Measurements from ENCODE around the gene AK9.

AK9 gene

DNA sequence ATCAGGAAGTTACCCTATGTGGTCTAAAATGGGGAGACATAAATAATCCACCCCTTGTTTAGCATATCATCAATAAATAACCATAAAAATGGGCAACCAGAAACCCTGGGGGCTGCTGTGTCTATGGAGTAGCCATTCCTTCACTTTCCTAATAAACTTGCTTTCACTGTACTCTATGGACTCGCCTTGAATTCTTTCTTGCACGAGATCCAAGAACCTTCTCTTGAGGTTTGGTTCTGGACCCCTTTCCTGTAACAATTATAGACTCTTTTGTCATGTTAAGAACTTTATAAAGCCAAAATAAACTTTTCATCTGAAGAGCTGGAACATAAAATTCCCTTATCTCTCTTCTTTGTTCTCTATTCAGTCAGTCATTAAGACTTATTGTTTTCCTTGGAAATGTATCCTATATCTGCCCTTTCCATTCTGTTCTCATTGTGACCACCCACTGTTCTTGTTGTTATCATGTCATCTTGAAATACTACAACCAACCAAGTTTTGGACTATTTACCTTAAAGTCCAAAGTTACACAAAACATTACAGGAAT lies 178.7 kb downstream of the AK9 start:
- no peak for DNase-seq (ENCODE audit: low read depth in 2 of 2)

DNA sequence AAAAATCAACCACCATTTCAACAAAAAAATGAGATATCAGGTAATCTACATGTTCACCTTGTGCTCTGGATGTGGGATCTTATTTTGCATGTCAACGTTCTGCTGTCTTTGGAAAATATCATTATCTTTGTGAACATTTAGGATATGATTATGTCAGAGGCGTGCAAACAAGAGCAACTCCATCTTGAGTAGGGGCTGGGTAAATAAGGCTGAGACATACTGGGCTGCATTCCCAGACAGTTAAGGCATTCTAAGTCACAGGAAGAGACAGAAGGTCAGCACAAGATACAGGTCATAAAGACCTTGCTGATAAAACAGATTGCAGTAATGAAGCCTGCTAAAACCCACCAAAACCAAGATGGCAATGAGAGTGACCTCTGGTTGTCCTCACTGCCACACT lies 179.2 kb downstream of the AK9 start:
- DNase-seq (ENCODE audit: low read depth in 2 of 2): no peak

DNA sequence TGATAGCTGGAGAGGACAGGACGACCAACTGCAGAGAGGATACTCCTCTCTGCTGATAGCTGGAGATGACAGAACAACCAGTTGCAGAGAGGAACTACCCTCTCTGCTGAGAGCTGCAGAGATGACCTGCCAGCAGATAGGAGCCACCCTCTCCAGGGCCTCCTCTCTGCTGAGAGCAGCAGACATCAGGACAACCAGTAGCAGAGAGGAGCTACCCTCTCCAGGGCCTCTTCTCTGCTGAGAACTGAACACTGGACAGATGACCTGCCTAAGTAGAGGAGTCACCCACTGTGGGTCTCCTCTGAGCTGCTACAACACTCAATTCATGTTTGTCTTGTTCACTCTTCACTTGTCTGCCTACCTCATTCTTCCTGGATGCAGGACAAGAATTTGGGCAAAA lies 180.6 kb downstream of the AK9 start:
- DNase-seq (ENCODE audit: low read depth in 2 of 2): no peak

DNA sequence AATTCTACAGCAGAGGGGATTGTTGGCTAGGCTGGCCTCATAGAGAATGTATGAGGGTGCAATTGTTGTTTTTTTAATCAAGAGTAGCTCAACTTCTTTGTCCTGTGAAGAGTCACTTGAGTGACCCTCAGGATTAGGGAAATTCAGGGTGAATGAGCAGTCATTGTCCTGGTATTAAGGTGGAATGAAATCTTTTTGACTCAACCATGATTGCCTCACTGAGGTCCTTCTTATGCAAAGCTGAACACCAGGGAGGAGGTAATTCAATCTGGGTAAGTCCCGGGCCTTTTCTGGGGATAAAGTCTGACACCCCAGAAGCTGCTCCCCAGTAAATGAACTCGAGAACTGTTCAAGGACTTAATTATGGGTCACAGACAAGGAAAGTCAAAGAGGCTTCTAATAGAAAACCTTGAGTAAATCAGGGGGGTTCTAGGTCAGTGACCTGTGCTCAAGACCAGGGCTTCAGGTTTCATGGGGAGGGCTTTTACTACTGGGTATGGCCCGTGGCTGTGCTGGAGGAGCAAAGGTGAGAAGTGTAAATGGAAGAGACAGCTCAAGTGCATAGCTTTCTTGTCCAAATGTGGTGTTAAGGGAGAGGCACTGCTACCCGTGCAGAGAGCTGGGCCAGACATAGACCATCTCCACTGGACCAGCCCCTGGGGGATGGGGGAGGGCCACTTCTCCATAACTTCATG lies 182.7 kb downstream of the AK9 start:
- no peak for DNase-seq (ENCODE audit: low read depth in 2 of 2)

DNA sequence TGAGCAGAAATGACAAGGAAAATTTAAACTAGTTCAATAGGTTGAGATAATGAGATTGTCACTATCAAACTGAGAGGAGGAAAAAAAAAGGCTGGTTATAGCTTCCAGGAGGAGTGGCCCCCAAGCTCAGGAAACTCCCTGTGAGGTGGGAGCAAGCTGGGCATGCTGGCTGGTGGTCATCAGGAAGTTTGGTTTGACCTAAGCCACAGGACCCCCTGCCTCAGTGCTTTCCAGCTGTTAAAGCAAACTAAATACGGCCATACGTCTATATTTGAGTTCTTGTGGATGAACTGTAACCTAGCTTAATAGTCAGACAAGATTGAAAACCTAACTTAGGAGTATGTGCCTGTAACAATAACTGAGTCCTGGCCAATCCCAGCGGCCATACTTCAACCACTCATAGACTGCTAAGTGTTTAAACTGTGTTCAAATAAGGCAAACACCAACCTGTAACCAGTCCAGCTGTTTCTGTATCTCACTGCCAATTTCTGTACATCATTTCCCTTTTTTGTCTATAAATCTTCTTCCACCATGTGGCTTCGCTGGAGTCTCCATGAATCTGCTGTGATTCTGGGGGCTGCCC lies 183.4 kb downstream of the AK9 start:
- no peak for DNase-seq (ENCODE audit: low read depth in 2 of 2)

DNA sequence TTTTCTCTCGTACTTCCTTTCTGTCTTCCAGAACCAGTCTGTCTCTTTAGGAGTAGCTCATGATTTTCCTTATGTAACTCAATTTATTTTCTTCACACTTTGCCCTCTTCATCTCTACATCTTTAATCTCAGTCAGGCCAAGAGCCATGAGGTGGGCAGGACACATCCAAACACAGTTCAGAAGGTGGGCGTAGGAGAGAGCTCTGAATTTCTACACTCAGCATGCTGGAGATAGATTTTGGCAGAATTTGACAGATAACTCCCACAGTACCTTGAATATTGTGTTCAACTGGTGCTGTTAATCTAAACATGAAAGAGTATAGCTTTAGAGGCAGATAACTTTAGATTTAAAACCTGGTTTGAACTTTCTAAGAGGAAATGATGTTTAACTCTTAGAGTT lies 184.2 kb downstream of the AK9 start:
- no peak for DNase-seq (ENCODE audit: low read depth in 2 of 2)

DNA sequence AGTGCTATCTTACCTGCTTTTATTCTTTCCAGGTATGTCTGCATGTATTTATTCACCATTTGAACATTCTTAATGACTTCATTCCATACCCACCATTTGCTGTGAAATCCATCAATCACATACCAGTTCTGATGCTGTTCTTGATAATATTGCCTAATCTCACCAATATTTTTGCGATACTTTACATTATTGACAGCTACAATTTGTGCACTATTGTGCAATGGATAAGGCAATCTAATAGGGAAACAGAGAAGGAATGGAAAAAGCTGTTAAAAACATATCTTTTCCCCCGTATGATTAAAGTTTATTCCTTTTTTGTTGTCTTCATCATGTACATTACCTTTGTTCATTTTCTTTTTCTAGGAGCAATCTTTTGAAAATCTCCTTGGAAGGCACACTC lies 184.7 kb downstream of the AK9 start:
- DNase-seq (ENCODE audit: low read depth in 2 of 2): no peak

DNA sequence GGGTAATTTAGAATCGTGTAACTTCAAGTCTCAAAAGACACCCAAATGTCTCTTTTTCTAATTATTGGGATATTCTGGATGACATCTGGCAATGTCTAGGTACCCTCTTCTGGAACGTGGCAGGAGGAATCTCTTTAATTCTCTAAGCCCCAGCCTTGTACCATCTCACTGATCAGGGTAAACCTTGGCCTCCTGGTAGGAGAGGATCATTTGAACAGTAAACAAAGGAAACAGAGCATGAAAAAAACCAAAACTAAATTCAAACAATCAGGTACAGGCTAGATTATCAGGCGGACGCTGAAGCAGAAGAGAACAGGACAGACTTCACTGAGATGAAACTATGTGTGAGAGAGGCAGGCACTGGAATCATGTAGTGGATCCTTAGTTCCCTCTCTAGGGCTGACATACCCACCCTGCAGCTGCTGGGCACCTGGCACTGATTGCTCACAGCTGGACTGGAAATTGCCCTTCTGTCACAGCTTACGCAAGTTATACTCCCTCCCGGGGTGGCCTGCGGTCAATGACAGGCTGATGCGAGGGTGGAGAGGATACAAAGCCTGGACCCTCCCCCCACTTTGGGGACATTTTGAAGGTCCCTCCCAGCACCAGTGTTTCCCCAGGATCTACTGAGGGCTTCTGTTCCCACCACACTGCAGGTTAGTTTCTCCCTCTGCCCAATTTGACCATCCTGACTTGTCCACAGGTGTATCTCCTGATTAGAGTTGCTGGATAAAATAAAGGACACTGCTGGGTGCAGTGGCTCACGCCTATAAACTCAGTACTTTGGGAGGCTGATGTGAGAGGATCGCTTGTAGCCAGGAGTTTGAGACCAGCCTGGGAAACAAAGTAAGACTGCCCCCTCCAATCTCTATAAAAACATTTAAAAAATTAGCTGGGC lies 187.4 kb downstream of the AK9 start:
- DNase-seq (ENCODE audit: low read depth in 2 of 2): no peak

DNA sequence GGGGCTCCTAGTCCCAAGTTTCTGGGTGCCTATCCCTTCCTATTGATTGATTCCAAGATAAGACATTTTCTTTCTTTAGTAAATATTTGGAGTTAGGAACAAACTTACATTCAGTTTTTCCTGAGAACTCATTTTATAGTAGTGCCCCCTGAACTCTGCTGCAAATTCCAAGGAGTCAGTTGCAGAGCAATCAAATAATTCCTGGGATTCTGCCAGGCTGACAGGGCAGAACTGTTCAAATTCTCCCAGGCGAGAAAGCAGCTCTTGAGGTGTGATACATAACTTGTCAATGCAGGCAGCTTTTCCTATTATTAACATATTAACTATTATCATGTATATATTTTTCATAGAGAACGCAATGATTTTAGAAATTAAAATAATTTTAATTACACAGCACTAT lies 192.1 kb downstream of the AK9 start:
- no peak for DNase-seq (ENCODE audit: low read depth in 2 of 2)

DNA sequence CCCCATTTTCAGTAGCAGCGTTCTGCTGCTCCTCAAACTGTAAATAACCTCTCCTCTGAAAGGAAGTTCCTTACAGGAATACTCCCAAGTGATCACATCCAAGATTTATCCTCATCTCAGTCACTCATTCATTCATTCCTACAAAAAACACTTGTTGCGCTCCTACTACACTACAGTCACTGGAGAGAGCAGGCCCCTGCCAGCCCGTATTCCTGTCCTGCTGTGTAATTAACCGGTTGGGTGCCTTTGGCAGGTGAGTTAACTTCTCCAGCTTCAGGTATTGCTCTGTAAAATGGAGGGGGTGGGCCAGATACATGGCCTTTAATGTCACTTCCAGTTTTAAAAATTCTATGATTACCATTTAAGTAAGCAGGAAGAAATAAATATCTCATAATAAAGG lies 192.9 kb downstream of the AK9 start:
- DNase-seq (ENCODE audit: low read depth in 2 of 2): no peak

DNA sequence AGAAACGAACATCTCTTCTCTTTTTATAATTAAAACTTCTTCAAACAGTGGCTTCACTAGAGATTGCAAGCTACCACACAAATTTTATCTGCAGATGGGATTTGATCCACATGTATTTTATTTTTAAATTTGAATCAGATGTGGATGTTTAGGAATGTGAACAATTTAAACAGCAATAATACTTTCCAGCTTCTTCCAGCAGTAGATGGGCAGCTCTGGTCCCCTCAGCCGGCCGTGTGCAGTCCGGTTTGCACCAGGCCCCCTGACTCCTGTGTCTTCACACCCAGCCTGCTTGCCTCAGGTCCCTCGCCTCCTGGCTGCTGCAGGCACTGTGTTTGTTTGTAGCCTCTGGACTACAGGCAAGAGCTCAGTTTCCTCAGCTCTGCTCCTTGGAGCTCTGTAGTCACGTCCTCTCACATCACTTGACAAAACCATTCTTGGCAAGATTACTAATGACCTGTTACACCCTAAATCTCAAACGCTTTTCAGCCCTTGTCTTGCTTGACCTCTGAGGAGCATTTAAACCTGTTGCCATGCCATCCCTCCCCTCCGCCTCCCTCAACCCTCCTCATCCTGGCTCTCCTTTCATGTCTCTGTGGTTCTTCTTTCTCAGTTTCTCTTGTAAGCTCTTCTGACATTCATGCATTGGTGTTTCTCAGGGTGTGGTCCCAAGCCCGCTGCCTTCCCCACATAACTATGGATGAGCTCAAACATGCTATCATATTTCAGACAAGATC lies 194.8 kb downstream of the AK9 start:
- DNase-seq (ENCODE audit: low read depth in 2 of 2): no peak

DNA sequence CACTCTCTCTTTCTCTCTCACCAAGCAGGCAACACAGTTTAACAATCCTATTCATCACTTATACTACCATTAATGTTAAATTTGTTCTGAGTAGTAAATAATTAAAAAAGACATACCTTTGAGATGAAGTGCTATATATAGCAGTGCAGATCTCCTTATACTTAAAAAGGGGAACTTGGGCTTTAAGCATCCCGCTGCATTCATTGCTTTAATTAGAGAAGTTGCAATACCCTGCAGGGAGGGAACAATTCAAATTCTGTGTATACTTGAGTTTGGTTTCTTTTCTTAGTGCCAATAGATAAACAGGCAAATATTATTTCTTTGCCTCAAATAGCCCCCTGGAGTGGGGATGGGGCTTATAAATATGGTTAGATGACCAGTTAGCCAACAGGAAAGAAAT lies 197.1 kb downstream of the AK9 start:
- DNase-seq (ENCODE audit: low read depth in 2 of 2): no peak

DNA sequence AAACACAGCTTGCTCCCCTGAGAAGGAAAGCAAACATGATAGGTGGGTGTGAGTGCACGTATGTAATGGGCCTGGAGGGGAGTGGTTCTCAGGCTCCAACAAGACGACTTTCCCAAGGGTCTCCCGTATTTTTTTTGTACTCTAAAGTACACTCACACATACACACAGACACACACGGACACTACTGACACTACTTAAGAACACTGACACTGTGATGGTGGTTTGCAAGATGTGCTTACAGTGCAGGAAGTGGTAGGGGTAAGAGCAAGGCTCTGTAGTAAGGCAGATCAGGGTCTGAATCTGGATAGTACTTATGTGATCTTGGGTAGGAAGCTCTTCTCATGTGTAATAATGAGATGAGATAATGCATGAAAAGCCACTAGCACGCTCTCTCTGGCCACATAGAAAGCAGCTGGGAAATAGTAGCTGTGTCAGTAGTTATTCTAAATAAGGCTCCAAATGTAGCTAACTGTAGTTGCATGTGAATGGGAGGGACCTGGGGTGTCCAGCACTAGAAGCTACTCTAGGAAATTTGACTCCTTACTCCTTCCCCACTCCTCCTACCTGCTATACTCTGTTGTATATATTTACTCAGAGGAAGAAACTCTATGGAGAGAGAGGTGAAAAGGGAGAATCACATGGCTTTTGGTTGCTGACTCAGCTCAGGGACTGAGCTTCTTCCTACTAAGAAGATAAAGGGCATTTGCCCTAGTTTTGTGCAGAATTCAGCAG lies 199.6 kb downstream of the AK9 start:
- no peak for DNase-seq (ENCODE audit: low read depth in 2 of 2)

DNA sequence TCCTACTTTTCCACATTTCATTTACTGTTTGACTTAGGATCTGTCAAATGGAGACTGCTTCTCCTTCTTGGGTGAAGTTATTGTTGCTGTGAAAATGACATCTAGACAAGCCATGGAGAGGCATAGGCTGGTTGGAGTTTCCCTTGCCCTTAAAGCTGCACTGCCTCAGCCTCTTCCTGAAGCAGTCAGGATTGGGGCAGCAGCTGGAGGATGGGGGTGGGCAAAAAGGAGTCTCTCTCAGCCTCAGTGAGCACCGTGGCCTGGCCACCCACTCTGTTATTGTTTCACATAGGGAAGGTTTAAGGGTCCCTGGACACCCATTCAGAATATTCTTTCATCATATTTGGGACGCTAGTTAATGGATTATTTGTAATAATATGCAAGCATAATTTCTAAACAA lies 200.3 kb downstream of the AK9 start:
- no peak for DNase-seq (ENCODE audit: low read depth in 2 of 2)

DNA sequence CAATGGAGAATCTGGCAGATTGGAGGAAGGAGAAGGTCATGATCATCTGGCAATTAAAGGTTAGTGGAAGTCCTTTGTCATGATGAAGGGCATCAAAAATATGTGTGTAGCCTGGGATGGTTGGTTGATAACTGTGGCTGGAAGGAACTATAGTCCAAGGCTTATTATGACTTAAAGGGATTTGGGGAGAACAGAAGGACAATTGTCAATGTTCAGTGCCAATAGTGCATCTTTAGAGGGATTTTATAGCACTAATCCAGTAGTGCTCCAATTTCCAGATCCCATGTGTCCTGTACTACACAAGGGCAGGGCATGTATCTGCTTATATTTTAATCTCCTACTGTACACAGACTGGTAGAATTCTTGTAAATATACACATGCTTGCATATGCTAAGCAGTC lies 203.0 kb downstream of the AK9 start:
- no peak for DNase-seq (ENCODE audit: low read depth in 2 of 2)

DNA sequence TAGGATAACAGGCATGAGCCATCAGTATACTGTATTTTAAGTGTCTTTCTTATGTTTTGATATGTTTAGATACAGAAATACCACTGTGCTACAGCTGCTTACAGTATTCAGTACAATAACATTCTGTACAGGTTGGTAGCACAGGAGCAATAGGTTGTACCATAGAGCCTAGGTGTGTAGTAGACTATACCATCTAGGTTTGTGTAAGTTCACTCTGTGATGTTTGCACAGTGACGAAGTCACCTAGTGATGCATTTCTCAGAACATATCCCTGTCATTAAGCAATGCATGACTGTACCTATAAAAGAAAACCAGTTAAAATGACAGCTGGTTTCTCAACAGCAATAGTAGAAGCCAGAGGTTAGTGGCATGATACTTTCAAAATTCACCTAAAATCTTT lies 204.9 kb downstream of the AK9 start:
- DNase-seq (ENCODE audit: low read depth in 2 of 2): no peak

DNA sequence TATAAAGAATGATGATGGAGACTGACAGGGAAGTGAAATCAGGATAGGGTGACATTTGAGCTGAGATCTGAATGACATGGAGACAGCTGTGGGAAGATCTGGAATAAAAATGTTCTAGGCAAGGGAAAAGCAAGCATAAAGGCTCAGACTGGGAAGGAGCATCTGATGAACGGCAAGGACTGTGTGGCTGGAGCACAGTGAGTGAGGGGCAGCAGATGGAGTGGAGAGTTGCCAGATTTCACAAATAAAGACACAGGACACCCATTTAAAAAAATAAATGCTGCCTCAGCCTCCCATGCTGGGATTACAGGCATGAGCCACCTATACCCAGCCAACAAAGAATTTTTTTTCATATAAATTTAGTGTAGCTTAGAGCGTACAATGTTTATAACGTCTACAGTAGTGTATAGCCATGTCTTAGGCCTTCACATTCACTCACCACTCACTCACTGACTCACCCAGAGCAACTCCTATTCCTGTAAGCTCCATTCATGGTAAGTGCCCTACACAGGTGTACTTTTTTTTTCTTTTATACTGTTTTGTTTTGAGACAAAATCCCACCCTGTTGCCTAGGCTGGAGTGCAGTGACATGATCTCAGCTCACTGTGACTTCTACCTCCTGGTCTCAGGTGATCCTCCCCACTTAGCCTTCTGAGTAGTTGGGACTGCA lies 205.6 kb downstream of the AK9 start:
- no peak for DNase-seq (ENCODE audit: low read depth in 2 of 2)

DNA sequence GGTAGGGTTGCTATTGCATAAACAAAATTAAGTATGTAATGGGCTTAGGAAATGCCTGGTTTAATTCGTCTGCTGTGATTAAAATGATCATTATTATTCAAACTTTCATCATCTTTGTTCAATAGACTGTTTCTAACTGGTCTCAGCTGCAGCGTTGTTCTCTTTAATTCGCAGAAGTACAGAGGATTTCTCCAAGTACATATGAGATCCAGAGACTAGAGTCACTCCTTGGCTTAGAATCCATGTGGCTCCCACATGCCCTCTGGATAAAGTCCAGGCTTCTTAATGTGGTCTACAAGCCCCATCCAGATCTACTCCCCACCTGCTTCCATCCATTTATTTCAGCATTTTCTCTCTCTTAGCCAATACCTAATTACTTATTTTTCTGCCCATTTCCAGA lies 206.9 kb downstream of the AK9 start:
- DNase-seq (ENCODE audit: low read depth in 2 of 2): no peak

DNA sequence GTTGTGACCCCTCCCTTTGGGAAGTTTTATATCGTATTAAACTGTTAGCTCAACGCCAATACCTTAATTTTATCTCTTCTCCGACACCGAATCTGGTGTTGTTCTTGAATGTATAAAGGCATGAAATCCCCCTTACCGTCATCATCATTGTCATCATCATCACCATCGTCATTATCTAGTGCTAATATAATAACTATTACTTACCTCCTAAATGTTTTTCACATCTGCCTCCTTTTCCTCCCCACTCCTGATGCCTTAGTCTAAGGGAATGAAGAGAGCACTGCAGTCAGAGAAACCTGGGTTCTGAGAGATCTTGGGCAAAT lies 207.3 kb downstream of the AK9 start:
- no peak for DNase-seq (ENCODE audit: low read depth in 2 of 2)

DNA sequence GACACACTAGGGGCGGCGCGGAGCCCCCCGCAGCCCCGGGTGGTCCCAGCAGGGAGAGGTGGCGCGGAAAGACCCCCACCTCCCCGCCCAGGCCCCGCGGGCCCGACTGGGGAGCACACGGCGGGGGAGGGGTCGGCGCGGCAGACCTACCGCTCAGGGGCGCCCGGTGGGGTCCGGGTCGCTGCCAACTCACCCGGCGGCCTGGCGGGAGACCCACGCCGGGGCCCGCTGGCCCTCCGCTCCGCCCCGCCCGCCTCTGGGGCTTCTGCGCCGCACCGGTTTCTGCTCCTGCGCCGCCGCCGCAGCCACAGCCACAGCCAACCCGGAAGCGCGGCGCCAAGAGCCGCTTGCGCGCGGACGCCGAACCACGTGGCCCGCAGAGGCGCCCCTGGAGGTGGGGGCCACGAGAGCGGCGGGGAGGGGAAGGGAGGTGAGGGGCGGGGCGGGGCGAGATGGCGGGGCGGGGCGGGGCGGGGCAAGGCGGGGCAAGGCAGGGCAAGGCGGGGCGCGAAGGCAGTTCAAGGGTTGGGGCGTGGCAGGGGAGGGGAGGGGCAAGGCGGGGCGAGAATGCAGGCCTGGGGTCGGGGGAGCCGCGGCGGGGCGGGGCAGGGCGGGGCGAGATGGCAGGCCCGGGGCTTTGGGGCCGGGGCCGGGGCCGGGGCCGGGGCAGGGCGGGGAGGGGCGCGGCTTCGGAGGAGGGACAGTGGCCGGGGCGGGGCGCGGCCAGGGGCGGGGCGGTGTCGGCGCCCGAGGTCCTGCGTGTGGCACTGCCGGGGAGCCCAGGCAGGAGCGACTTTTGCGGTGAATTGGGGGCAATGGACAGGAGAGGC lies 207.9 kb downstream of the AK9 start, which contains the start of gene ZBTB24:
ZBTB24 (minus strand) TSS at position 315 of the 830 bp plus-strand sequence. CDS start 1,193 bp downstream, outside the sequence.
- DNase-seq (ENCODE audit: low read depth in 2 of 2): peak; percentile 77 to 85

Measured in stimulated activated CD4-positive, alpha-beta T cell treated with anti-CD3 and anti-CD28 coated beads, Interleukin-1b, Interleukin-23, amount 100 ng/mL, for 4 hours (primary cell).